OCI-LY7 (cell line): Measurements from ENCODE around the gene IRAK1. TPM values are rescaled to one million over a fixed set of nuclear protein-coding genes. Genes with fewer than 3 reads are reported as not detected.

Experiments
- BruUV-seq: library from RNA; stranded (reverse); fragments of 400-500 nt; replicated peaks from 2 replicates; lab custom pipeline; 2021; lab: Mats Ljungman, UMichigan
- CTCF ChIA-PET: fragments of 300-600 bp; sonication (Branson Sonifier 250); formaldehyde crosslinking; loops from one replicate; lab custom pipeline; 2022; ENCODE audit warnings: antibody characterized with exemption; ENCODE audit not compliant: unreplicated experiment; lab: Charles Lee
- POLR2A ChIA-PET: fragments of 300-600 bp; sonication (Branson Sonifier 250); formaldehyde crosslinking; loops from one replicate; lab custom pipeline; 2022; ENCODE audit warnings: antibody characterized with exemption; lab: Charles Lee
- DNase-seq: peaks from one replicate; pipeline ENCODE4 v3.0.0-alpha.2; 2015; ENCODE audit warnings: low spot score
- H2AFZ ChIP-seq: fragments of 200-600 bp; sonication (generic), shearing (Covaris generic); 2 replicates; pipeline ENCODE4 v1.6.1; 2014; ENCODE audit warnings: mild to moderate bottlenecking, antibody characterized with exemption, low read length, moderate library complexity
- H3K27ac ChIP-seq: fragments of 200-600 bp; sonication (generic); 2 replicates; pipeline ENCODE4 v1.5.1; 2014; ENCODE audit warnings: mixed run types, low read depth, mild to moderate bottlenecking, moderate library complexity, low read length, inconsistent platforms; ENCODE audit not compliant: poor library complexity, severe bottlenecking
- H3K36me3 ChIP-seq: fragments of 200-600 bp; sonication (generic); 2 replicates; pipeline ENCODE4 v1.6.1; 2014; ENCODE audit warnings: mild to moderate bottlenecking, antibody characterized with exemption, low read length, moderate library complexity, mixed read lengths; ENCODE audit not compliant: insufficient read depth
- H3K4me1 ChIP-seq: fragments of 200-600 bp; sonication (generic); 2 replicates; pipeline ENCODE4 v1.5.1; 2014; ENCODE audit warnings: mild to moderate bottlenecking, low read length; ENCODE audit not compliant: insufficient read depth, poor library complexity, severe bottlenecking
- H3K4me2 ChIP-seq: fragments of 200-600 bp; sonication (generic); 2 replicates; pipeline ENCODE4 v1.6.1; 2014; ENCODE audit warnings: mild to moderate bottlenecking, low read length
- H3K4me3 ChIP-seq: fragments of 200-600 bp; sonication (generic); 2 replicates; pipeline ENCODE4 v1.5.1; 2014; ENCODE audit warnings: mild to moderate bottlenecking, low read depth, low read length; ENCODE audit not compliant: poor library complexity, severe bottlenecking
- H3K79me2 ChIP-seq: fragments of 200-600 bp; sonication (generic); 2 replicates; pipeline ENCODE4 v1.6.1; 2016; ENCODE audit warnings: low read depth, mild to moderate bottlenecking, low read length, moderate library complexity, mixed read lengths; ENCODE audit not compliant: insufficient read depth
- H3K9me2 ChIP-seq: fragments of 200-600 bp; sonication (generic); 2 replicates; pipeline ENCODE4 v1.6.1; 2016; ENCODE audit warnings: mild to moderate bottlenecking, low read length, mixed read lengths; ENCODE audit not compliant: insufficient read depth
- H3K9me3 ChIP-seq: fragments of 200-600 bp; sonication (generic); 2 replicates; pipeline ENCODE4 v1.6.1; 2014; ENCODE audit warnings: mild to moderate bottlenecking, mixed run types, low read length, mixed read lengths
- H4K20me1 ChIP-seq: fragments of 200-600 bp; sonication (generic); 2 replicates; pipeline ENCODE4 v1.6.1; 2014; ENCODE audit warnings: mild to moderate bottlenecking, antibody characterized with exemption, low read length, moderate library complexity, mixed read lengths; ENCODE audit not compliant: insufficient read depth
- CTCF ChIP-seq: fragments of 200-600 bp; sonication (generic); conservative IDR thresholded peaks from 2 replicates; pipeline ENCODE4 v1.5.1; 2014; ENCODE audit warnings: mild to moderate bottlenecking, antibody characterized with exemption, low read length, moderate library complexity, mixed read lengths
- EZH2phosphoT487 ChIP-seq: fragments of 200-600 bp; sonication (generic); IDR thresholded peaks from 2 replicates; pipeline ENCODE4 v1.6.1; 2018; ENCODE audit warnings: low read depth, borderline replicate concordance, mild to moderate bottlenecking, mixed run types, antibody characterized with exemption, low read length, moderate library complexity, mixed read lengths
- intact Hi-C: fragments of 100-400 bp; cut with micrococcal nuclease; formaldehyde crosslinking; loops from one replicate; pipeline ENCODE4 v1.10.0; 2022; ENCODE audit not compliant: unreplicated experiment
- total RNA-seq, 2 experiments: library from RNA; depleted of rRNA in 1 of 2; stranded (reverse); fragments of >200 nt in 1 of 2; shearing (Covaris generic) in 1 of 2; gene quantifications; 2 replicates each; pipeline ENCODE4 v1.2.3, GENCODE V29; 2014 to 2022

IRAK1 gene
- total RNA-seq, 2 experiments from 2014 or later: 75.5 to 136 TPM

GRCh38 chrX:154011376-154012335, 8.0 kb downstream of the IRAK1 start:
- POLR2A ChIA-PET: no interaction called here
- intact Hi-C loops: no loop called here

GRCh38 chrX:154010330-154011087, 9.2 kb downstream of the IRAK1 start:
- ChIA-PET POLR2A (no interaction called here), CTCF (no interaction called here)
- peaks cover 12% of the 10 kb centered on the region for H3K4me1 ChIP-seq
- TF ChIP-seq CTCF (no peak), EZH2phosphoT487 (no peak)
- H3K9me2 ChIP-seq: no peaks in the 10 kb centered on the region
- peaks cover 54% of the 10 kb centered on the region for H3K36me3 ChIP-seq
- H3K4me3 ChIP-seq: no peak overlapping the region
- BruUV-seq: TSS peak; percentile 91
- no peaks in the 10 kb centered on the region for H4K20me1 ChIP-seq
- H3K79me2 ChIP-seq: no peaks in the 10 kb centered on the region
- no peak overlapping the region for H2AFZ ChIP-seq
- H3K27ac ChIP-seq: no peak overlapping the region
- no peak overlapping the region for H3K4me2 ChIP-seq
- intact Hi-C loops: no loop called here
- no peak for DNase-seq
- H3K9me3 ChIP-seq: no peaks in the 10 kb centered on the region

More at GRCh38 chrX:154011376-154012335, 8.0 kb downstream of the IRAK1 start:
- TF ChIP-seq EZH2phosphoT487 (no peak), CTCF (no peak)
- H3K9me3 ChIP-seq: no peaks in the 10 kb centered on the region
- no peaks in the 10 kb centered on the region for H3K9me2 ChIP-seq
- H3K4me1 ChIP-seq: peaks cover 12% of the 10 kb centered on the region
- H2AFZ ChIP-seq: no peak overlapping the region
- DNase-seq: no peak
- no peak overlapping the region for H3K27ac ChIP-seq
- H4K20me1 ChIP-seq: no peaks in the 10 kb centered on the region
- H3K4me2 ChIP-seq: no peak overlapping the region
- H3K4me3 ChIP-seq: no peak overlapping the region
- H3K79me2 ChIP-seq: no peaks in the 10 kb centered on the region
- CTCF ChIA-PET: no interaction called here
- BruUV-seq: no TSS peak
- peaks cover 65% of the 10 kb centered on the region for H3K36me3 ChIP-seq
